Measurements from ENCODE around the gene TMEM107.

Gene TMEM107

GRCh38 chr17:8155231-8155995, 20.8 kb downstream of the TMEM107 start:
- Histone ChIP-seq H3K4me2 (ENCODE audit: low read depth, low read length) (peak overlapping the region; percentile 94), H3K9me3 (replicated peaks; ENCODE audit: insufficient read depth, low read length) (no peaks in the 10 kb centered on the region), H3K36me3 (replicated peaks; ENCODE audit: insufficient read depth, low read length) (no peaks in the 10 kb centered on the region), H3K27me3 (replicated peaks; ENCODE audit: insufficient read depth, low read length) (no peaks in the 10 kb centered on the region), H4K20me1 (ENCODE audit: insufficient read depth, low read length) (no peaks in the 10 kb centered on the region), H3K27ac (ENCODE audit: low read length) (peak overlapping the region; percentile 77), H3K4me3 (ENCODE audit: low read length) (peak overlapping the region; percentile 75), H3K79me2 (ENCODE audit: low read length) (peaks cover 26% of the 10 kb centered on the region), H3K9me2 (replicated peaks; ENCODE audit: insufficient read depth, low read length) (no peaks in the 10 kb centered on the region), H3F3A (ENCODE audit: insufficient read depth, low read length) (peaks cover 26% of the 10 kb centered on the region), H3K9ac (ENCODE audit: low read length) (peak overlapping the region; percentile 91), H3K4me1 (ENCODE audit: low read length) (peaks cover 19% of the 10 kb centered on the region), H2AFZ (ENCODE audit: low read length) (no peak overlapping the region)
- TF ChIP-seq CTCF (IDR thresholded peaks at IDR 0.05; ENCODE audit: low read length) (no peak), EZH2 (optimal IDR thresholded peaks at IDR 0.05; ENCODE audit: low read depth, low read length) (no peak), EZH2phosphoT487 (IDR thresholded peaks at IDR 0.05; ENCODE audit: low read length) (no peak)
- DNase-seq = no peak

GRCh38 chr17:8154608-8155155, 21.5 kb downstream of the TMEM107 start:
- Histone ChIP-seq H3K79me2 (ENCODE audit: low read length) (peaks cover 31% of the 10 kb centered on the region), H3K4me2 (ENCODE audit: low read depth, low read length) (0 out of 2 replicates have a peak overlapping the region, but pooled peaks have one; percentile 94), H3K27ac (ENCODE audit: low read length) (no peak overlapping the region), H2AFZ (ENCODE audit: low read length) (no peak overlapping the region), H4K20me1 (ENCODE audit: insufficient read depth, low read length) (no peaks in the 10 kb centered on the region), H3K27me3 (replicated peaks; ENCODE audit: insufficient read depth, low read length) (no peaks in the 10 kb centered on the region), H3K36me3 (replicated peaks; ENCODE audit: insufficient read depth, low read length) (no peaks in the 10 kb centered on the region), H3F3A (ENCODE audit: insufficient read depth, low read length) (peaks cover 22% of the 10 kb centered on the region), H3K4me1 (ENCODE audit: low read length) (peaks cover 21% of the 10 kb centered on the region), H3K9me3 (replicated peaks; ENCODE audit: insufficient read depth, low read length) (no peaks in the 10 kb centered on the region), H3K4me3 (ENCODE audit: low read length) (no peak overlapping the region), H3K9me2 (replicated peaks; ENCODE audit: insufficient read depth, low read length) (no peaks in the 10 kb centered on the region), H3K9ac (ENCODE audit: low read length) (no peak overlapping the region)
- DNase-seq = no peak
- no peak for TF ChIP-seq EZH2 (optimal IDR thresholded peaks at IDR 0.05; ENCODE audit: low read depth, low read length)
- TF ChIP-seq CTCF (IDR thresholded peaks at IDR 0.05; ENCODE audit: low read length) = no peak
- TF ChIP-seq EZH2phosphoT487 (IDR thresholded peaks at IDR 0.05; ENCODE audit: low read length) = no peak

GRCh38 chr17:8153957-8154607, 22.1 kb downstream of the TMEM107 start:
- Histone ChIP-seq H3K4me3 (ENCODE audit: low read length) (no peak overlapping the region), H3K9me2 (replicated peaks; ENCODE audit: insufficient read depth, low read length) (no peaks in the 10 kb centered on the region), H4K20me1 (ENCODE audit: insufficient read depth, low read length) (no peaks in the 10 kb centered on the region), H3K79me2 (ENCODE audit: low read length) (peaks cover 32% of the 10 kb centered on the region), H3K36me3 (replicated peaks; ENCODE audit: insufficient read depth, low read length) (no peaks in the 10 kb centered on the region), H3K27me3 (replicated peaks; ENCODE audit: insufficient read depth, low read length) (no peaks in the 10 kb centered on the region), H3K4me2 (ENCODE audit: low read depth, low read length) (no peak overlapping the region), H3F3A (ENCODE audit: insufficient read depth, low read length) (peaks cover 22% of the 10 kb centered on the region), H2AFZ (ENCODE audit: low read length) (no peak overlapping the region), H3K4me1 (ENCODE audit: low read length) (peaks cover 21% of the 10 kb centered on the region), H3K27ac (ENCODE audit: low read length) (no peak overlapping the region), H3K9ac (ENCODE audit: low read length) (no peak overlapping the region), H3K9me3 (replicated peaks; ENCODE audit: insufficient read depth, low read length) (no peaks in the 10 kb centered on the region)
- no peak for DNase-seq
- no peak for TF ChIP-seq CTCF (IDR thresholded peaks at IDR 0.05; ENCODE audit: low read length)
- no peak for TF ChIP-seq EZH2phosphoT487 (IDR thresholded peaks at IDR 0.05; ENCODE audit: low read length)
- no peak for TF ChIP-seq EZH2 (optimal IDR thresholded peaks at IDR 0.05; ENCODE audit: low read depth, low read length)

All from MM.1S (cell line).